Panc1 (cell line): ENCODE data around the gene DCDC2. TPM values are rescaled to one million over a fixed set of nuclear protein-coding genes. Genes with fewer than 3 reads are reported as not detected.
"Not testable (repeated sequence)": the region's sequence is repeated elsewhere in the genome, so short reads cannot be mapped to it uniquely, and the experiment has no call there.

Experiments
- ATAC-seq: fragments of 200-7000 bp; cut with Tn5 transposase; 2 replicates; pipeline ENCODE4 v1.9.1; 2020; ENCODE audit warnings: mild to moderate bottlenecking, moderate library complexity
- BruUV-seq: library from RNA; stranded (reverse); fragments of 400-500 nt; replicated peaks from 2 replicates; lab custom pipeline; 2021; lab: Mats Ljungman, UMichigan
- CTCF ChIA-PET: fragments of 300-600 bp; sonication (Branson Sonifier 250); formaldehyde crosslinking; loops from one replicate; lab custom pipeline; 2022; ENCODE audit warnings: antibody characterized with exemption; lab: Charles Lee
- POLR2A ChIA-PET: fragments of 300-600 bp; sonication (Branson Sonifier 250); formaldehyde crosslinking; loops from one replicate; lab custom pipeline; 2022; ENCODE audit warnings: antibody characterized with exemption; lab: Charles Lee
- DNase-seq: peaks from one replicate; pipeline ENCODE4 v3.0.0-alpha.2; 2010; ENCODE audit warnings: low read depth, low spot score
- H3K27ac ChIP-seq: 2 replicates; pipeline ENCODE4 v1.5.1; 2011; ENCODE audit warnings: mild to moderate bottlenecking, low read length, inconsistent platforms
- H3K27me3 ChIP-seq: fragments of 200-500 bp; sonication (Bioruptor generic); 2 replicates; pipeline ENCODE4 v1.6.0; 2014; ENCODE audit warnings: low read length, inconsistent platforms; ENCODE audit not compliant: control insufficient read depth, insufficient read depth
- H3K36me3 ChIP-seq: fragments of 200-500 bp; sonication (Bioruptor generic); 2 replicates; pipeline ENCODE4 v1.5.1; 2014; ENCODE audit warnings: inconsistent platforms, mild to moderate bottlenecking, low read length, moderate library complexity; ENCODE audit not compliant: control insufficient read depth, insufficient read depth
- H3K4me1 ChIP-seq: 2 replicates; pipeline ENCODE4 v1.5.1; 2011; ENCODE audit warnings: inconsistent platforms, mild to moderate bottlenecking, low read length, moderate library complexity; ENCODE audit not compliant: control insufficient read depth, insufficient read depth
- H3K4me3 ChIP-seq, 2 experiments: 2 replicates each; pipeline ENCODE4 v1.5.1; 2011 to 2012; ENCODE audit warnings: low read depth in 2 of 2, low read length in 2 of 2, mild to moderate bottlenecking in 2 of 2, inconsistent platforms in 1 of 2, moderate library complexity in 1 of 2
- H3K9me3 ChIP-seq: fragments of 200-500 bp; sonication (Bioruptor generic); 2 replicates; pipeline ENCODE4 v1.5.1; 2014; ENCODE audit warnings: low read depth, mild to moderate bottlenecking, inconsistent platforms, low read length, moderate library complexity; ENCODE audit not compliant: control insufficient read depth, insufficient read depth
- POLR2AphosphoS5 ChIP-seq: IDR thresholded peaks from 2 replicates; pipeline ENCODE4 v1.6.1; 2012; ENCODE audit warnings: mild to moderate bottlenecking, low read depth, low read length, moderate library complexity
- SIN3A ChIP-seq: IDR thresholded peaks from 2 replicates; pipeline ENCODE4 v1.6.1; 2012; ENCODE audit warnings: low read depth, mild to moderate bottlenecking, low read length, moderate library complexity, borderline replicate concordance; ENCODE audit not compliant: insufficient read depth
- TCF7L2 ChIP-seq: IDR thresholded peaks from 2 replicates; pipeline ENCODE4 v1.6.1; 2011; ENCODE audit warnings: mild to moderate bottlenecking, low read depth, low read length, inconsistent platforms
- in situ Hi-C: cut with HindIII; loops from 2 replicates; pipeline ENCODE4 v1.10.0; 2016; ENCODE audit warnings: low sequenced_read_pairs, low pct_unique_long_range_greater_than_20kb
- intact Hi-C: fragments of 100-400 bp; cut with micrococcal nuclease; formaldehyde crosslinking; loops from one replicate; pipeline ENCODE4 v1.10.0; 2022; ENCODE audit not compliant: unreplicated experiment
- total RNA-seq: library from RNA; stranded (reverse); gene quantifications from one replicate; pipeline ENCODE4 v1.2.1, GENCODE V29; 2021; ENCODE audit not compliant: unreplicated experiment
- TF ChIP-seq, protein P1 (sequence below), 2 experiments: IDR thresholded peaks; 2 replicates each; pipeline ENCODE4 v1.6.1; 2011 to 2012; ENCODE audit warnings: low read depth in 2 of 2, control low read depth in 1 of 2, low read length in 1 of 2, mild to moderate bottlenecking in 1 of 2, moderate library complexity in 1 of 2; ENCODE audit not compliant: insufficient read depth in 1 of 2
- TF ChIP-seq, protein P2 (sequence below): fragments of 450-650 bp; IDR thresholded peaks from 2 replicates; pipeline ENCODE4 v1.5.1; 2017; ENCODE audit warnings: mild to moderate bottlenecking

Gene DCDC2
- total RNA-seq, 1 experiment from 2014 or later = 0.15 TPM

DNA sequence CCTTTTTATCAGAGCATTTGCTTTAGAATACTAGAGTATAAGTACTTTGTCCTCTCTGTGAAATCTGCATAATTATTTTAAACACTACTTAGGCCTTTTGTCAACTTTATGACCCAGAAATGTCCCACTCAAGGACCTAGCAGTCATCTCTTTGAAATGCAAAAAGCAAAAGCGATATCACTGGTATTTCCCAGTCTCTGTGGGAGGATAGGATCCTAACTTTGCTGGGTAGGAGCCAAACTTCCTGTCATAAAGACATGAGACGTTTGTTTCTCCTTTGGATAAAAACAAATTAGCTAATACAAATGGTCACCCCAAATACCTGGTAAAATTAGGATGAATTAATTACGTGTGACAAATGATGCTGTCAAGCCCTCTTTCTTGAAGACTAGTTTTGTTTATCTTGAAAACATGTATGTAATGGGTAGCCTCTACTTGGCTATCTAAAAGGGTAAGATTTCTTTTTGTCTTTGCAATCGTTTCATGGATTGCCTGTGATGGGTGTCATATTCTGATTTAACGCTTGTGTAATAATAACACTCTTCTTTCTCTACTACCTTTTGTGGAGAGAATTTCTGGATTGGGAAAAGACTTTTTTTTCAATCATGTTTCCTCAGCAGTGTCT, 36.2 kb downstream of the DCDC2 start:
- no peak for TF ChIP-seq TCF7L2
- ATAC-seq (no peak), DNase-seq (no peak)
- Histone ChIP-seq H3K4me1 (no peaks in the 10 kb centered on the region), H3K4me3 (no peak overlapping the region), H3K27ac (no peak overlapping the region), H3K36me3 (no peaks in the 10 kb centered on the region), H3K9me3 (no peaks in the 10 kb centered on the region), H3K27me3 (no peaks in the 10 kb centered on the region)
- CTCF ChIA-PET = no interaction called here
- in situ Hi-C loops = no loop called here
- POLR2A ChIA-PET = no interaction called here
- no TSS peak for BruUV-seq
- intact Hi-C loops = no loop called here

DNA sequence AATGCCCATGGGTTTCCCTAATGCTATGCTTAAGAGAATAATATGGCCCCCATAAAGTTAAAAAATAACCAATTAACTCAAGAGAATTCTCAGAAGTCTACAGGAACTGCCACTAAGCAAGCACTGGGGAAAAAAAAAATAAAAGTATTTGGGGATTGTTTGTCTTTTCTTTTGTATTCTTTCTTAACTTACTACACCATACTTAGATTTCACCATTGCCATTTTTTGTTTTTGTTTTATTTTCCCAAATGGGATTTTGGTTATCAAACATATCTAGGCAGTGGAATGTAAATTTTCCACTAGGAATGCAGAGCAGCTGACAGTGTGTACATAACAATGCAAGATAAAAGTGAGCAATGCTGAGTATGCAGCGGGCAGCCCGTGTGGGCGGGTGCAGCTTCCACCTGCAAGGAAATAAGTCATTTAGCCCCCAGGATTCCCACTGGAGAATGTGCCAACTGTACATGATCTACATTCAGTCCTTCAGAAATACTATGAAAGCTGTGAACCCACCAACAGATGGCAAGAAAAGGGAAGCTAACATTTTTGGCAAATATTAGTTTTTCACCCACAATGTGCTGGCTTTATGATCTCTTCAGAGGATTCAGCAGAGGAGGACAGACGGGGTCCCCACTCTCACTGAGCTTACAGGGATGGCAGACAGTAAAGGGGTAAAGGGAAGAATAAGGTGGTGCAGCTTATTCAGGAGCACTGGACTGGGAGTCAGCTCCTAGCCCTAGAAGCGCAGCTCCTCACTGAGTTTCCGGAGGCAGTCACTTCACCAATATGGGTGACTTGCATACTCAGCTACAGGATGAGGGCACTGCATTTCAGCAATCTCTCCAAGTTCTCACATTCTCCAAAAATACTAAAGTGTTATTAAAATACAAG, 44.4 kb downstream of the DCDC2 start:
- Histone ChIP-seq H3K4me1 (no peaks in the 10 kb centered on the region), H3K9me3 (peaks cover 5% of the 10 kb centered on the region; the same call in 1 of the 2 replicates), H3K4me3 (no peak overlapping the region), H3K36me3 (no peaks in the 10 kb centered on the region), H3K27ac (no peak overlapping the region), H3K27me3 (no peaks in the 10 kb centered on the region)
- TF ChIP-seq TCF7L2 (peak; percentile 21; the same call in 1 of the 2 replicates), SIN3A (no peak)
- no TSS peak for BruUV-seq
- POLR2A ChIA-PET = no interaction called here
- DNase-seq (no peak), ATAC-seq (peak; percentile 63; the same call in 1 of the 2 replicates)
- CTCF ChIA-PET = no interaction called here
- intact Hi-C loops (no loop called here), in situ Hi-C loops (no loop called here)

DNA sequence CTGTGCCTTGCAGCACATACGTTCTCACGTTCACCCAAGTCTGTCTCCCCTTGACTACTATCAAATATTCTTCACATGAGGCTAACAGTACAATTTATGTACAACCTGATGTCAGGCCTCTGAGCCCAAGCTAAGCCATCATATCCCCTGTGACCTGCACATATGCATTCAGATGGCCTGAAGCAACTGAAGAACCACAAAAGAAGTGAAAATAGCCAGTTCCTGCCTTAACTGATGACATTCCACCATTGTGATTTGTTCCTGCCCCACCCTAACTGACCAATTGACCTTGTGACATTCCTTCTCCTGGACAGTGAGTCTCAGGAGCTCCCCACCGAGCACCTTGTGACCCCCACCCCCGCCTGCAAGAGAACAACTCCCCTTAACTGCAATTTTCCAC, 46.1 kb downstream of the DCDC2 start:
- ATAC-seq, BruUV-seq, H3K36me3 ChIP-seq, H3K27me3 ChIP-seq, H3K9me3 ChIP-seq, DNase-seq, intact Hi-C loops, H3K27ac ChIP-seq, POLR2A ChIA-PET, CTCF ChIA-PET, H3K4me1 ChIP-seq, in situ Hi-C loops, H3K4me3 ChIP-seq: not testable (repeated sequence)

DNA sequence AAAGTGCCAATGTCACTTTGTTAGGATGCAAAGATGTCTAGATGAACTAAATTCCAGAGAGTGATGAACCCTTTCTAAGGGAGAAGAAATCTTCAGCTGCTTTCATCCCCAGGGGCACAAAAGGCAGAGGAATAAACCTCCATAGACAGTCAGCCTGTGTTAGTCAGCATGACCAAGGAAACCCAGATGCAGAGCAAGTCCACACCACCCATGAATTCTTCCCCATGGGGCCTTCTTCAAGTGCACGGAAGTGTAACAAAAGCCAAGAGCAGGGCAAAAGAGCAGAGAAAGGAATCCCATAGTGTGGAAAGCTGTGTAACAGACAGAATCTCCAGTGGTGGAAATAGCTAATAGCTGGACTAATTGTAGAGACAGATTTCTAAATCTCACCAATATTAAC, 50.0 kb downstream of the DCDC2 start:
- no peak for ATAC-seq

More for the DNA sequence above, 50.0 kb downstream of the DCDC2 start:
- H3K4me1 ChIP-seq = no peaks in the 10 kb centered on the region
- CTCF ChIA-PET = interaction anchor here (0.6 kb wide), 1 partner anchor 81 kb away, joined by 6 read pairs; no protein-coding TSS in a partner anchor
- no peaks in the 10 kb centered on the region for H3K36me3 ChIP-seq
- TF ChIP-seq, protein P1, sequence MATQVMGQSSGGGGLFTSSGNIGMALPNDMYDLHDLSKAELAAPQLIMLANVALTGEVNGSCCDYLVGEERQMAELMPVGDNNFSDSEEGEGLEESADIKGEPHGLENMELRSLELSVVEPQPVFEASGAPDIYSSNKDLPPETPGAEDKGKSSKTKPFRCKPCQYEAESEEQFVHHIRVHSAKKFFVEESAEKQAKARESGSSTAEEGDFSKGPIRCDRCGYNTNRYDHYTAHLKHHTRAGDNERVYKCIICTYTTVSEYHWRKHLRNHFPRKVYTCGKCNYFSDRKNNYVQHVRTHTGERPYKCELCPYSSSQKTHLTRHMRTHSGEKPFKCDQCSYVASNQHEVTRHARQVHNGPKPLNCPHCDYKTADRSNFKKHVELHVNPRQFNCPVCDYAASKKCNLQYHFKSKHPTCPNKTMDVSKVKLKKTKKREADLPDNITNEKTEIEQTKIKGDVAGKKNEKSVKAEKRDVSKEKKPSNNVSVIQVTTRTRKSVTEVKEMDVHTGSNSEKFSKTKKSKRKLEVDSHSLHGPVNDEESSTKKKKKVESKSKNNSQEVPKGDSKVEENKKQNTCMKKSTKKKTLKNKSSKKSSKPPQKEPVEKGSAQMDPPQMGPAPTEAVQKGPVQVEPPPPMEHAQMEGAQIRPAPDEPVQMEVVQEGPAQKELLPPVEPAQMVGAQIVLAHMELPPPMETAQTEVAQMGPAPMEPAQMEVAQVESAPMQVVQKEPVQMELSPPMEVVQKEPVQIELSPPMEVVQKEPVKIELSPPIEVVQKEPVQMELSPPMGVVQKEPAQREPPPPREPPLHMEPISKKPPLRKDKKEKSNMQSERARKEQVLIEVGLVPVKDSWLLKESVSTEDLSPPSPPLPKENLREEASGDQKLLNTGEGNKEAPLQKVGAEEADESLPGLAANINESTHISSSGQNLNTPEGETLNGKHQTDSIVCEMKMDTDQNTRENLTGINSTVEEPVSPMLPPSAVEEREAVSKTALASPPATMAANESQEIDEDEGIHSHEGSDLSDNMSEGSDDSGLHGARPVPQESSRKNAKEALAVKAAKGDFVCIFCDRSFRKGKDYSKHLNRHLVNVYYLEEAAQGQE (IDR thresholded peaks at IDR 0.05; ENCODE audit: insufficient read depth in 1 of 2, low read depth in 2 of 2, low read length in 1 of 2) = no peak
- TF ChIP-seq TCF7L2 (no peak), SIN3A (no peak), POLR2AphosphoS5 (no peak)
- TF ChIP-seq, protein P2, sequence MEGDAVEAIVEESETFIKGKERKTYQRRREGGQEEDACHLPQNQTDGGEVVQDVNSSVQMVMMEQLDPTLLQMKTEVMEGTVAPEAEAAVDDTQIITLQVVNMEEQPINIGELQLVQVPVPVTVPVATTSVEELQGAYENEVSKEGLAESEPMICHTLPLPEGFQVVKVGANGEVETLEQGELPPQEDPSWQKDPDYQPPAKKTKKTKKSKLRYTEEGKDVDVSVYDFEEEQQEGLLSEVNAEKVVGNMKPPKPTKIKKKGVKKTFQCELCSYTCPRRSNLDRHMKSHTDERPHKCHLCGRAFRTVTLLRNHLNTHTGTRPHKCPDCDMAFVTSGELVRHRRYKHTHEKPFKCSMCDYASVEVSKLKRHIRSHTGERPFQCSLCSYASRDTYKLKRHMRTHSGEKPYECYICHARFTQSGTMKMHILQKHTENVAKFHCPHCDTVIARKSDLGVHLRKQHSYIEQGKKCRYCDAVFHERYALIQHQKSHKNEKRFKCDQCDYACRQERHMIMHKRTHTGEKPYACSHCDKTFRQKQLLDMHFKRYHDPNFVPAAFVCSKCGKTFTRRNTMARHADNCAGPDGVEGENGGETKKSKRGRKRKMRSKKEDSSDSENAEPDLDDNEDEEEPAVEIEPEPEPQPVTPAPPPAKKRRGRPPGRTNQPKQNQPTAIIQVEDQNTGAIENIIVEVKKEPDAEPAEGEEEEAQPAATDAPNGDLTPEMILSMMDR = no peak
- DNase-seq = no peak
- no peaks in the 10 kb centered on the region for H3K27me3 ChIP-seq
- no TSS peak for BruUV-seq
- POLR2A ChIA-PET = no interaction called here
- no peak overlapping the region for H3K27ac ChIP-seq
- in situ Hi-C loops (no loop called here), intact Hi-C loops (no loop called here)
- H3K9me3 ChIP-seq = peaks cover 5% of the 10 kb centered on the region; the same call in 1 of the 2 replicates
- H3K4me3 ChIP-seq = no peak overlapping the region
